Choroid plexus epithelial cell (primary cell): ENCODE results near the gene FRMD3.

ENCODE experiments used
- DNase-seq: peaks from one replicate; pipeline ENCODE4 v3.0.0-alpha.2; 2010; ENCODE audit warnings: low read depth
- H3K4me3 ChIP-seq: 2 replicates; pipeline ENCODE4 v1.5.1; 2011; ENCODE audit warnings: low read depth, mild to moderate bottlenecking, control low read depth, low read length, moderate library complexity
- CTCF ChIP-seq: conservative IDR thresholded peaks from 2 replicates; pipeline ENCODE4 v1.5.1; 2011; ENCODE audit warnings: low read depth, mild to moderate bottlenecking, control low read depth, inconsistent platforms, low read length, moderate library complexity

The FRMD3 gene

GRCh38 chr9:83511051-83511450, 27.1 kb downstream of the FRMD3 start:
- no peak overlapping the region for H3K4me3 ChIP-seq
- DNase-seq, result peak; percentile 9
- TF ChIP-seq CTCF, result no peak

- peak; percentile 33 for DNase-seq
- no peak for TF ChIP-seq CTCF
- no peak overlapping the region for H3K4me3 ChIP-seq
Measured at GRCh38 chr9:83509402-83509801, 28.8 kb downstream of the FRMD3 start.

GRCh38 chr9:83508067-83508466, 30.1 kb downstream of the FRMD3 start:
- TF ChIP-seq CTCF, result no peak
- no peak overlapping the region for H3K4me3 ChIP-seq
- peak; percentile 63 for DNase-seq

- H3K4me3 ChIP-seq, result no peak overlapping the region
- no peak for TF ChIP-seq CTCF
- no peak for DNase-seq
Measured at GRCh38 chr9:83505282-83505681, 32.9 kb downstream of the FRMD3 start.

- H3K4me3 ChIP-seq, result no peak overlapping the region
- TF ChIP-seq CTCF, result no peak
- DNase-seq, result no peak
Measured at GRCh38 chr9:83503866-83504265, 34.3 kb downstream of the FRMD3 start.

- no peak for TF ChIP-seq CTCF
- DNase-seq, result peak; percentile 19
- H3K4me3 ChIP-seq, result no peak overlapping the region
Measured at GRCh38 chr9:83501565-83501964, 36.6 kb downstream of the FRMD3 start.

GRCh38 chr9:83497441-83497840, 40.8 kb downstream of the FRMD3 start:
- DNase-seq, result no peak
- no peak overlapping the region for H3K4me3 ChIP-seq
- no peak for TF ChIP-seq CTCF
